Neural cell (in vitro differentiated cells): ENCODE data around the gene VPS13D. TPM values are rescaled to one million over a fixed set of nuclear protein-coding genes. Genes with fewer than 3 reads are reported as not detected.

Experiments
- H2AFZ ChIP-seq: fragments of 200-600, 300-800 bp; sonication (generic), shearing (Covaris generic); 2 replicates; pipeline ENCODE4 v1.6.0; 2014; ENCODE audit warnings: low read depth, mild to moderate bottlenecking, antibody characterized with exemption, low read length, moderate library complexity
- H3F3A ChIP-seq: fragments of 200-600 bp; shearing (Covaris generic); 2 replicates; pipeline ENCODE4 v1.6.1; 2016; ENCODE audit warnings: mild to moderate bottlenecking, moderate library complexity, mixed read lengths, antibody characterized with exemption, low read length; ENCODE audit not compliant: insufficient read depth, poor library complexity, severe bottlenecking
- H3K27ac ChIP-seq: fragments of 200-600, 300-800 bp; sonication (generic), shearing (Covaris generic); 2 replicates; pipeline ENCODE4 v1.5.1; 2014; ENCODE audit warnings: mild to moderate bottlenecking, low read length, moderate library complexity
- H3K27me3 ChIP-seq: fragments of 300-800, 200-600 bp; sonication (generic), shearing (Covaris generic); 2 replicates; pipeline ENCODE4 v1.6.0; 2014; ENCODE audit warnings: mild to moderate bottlenecking, low read depth, low read length, moderate library complexity; ENCODE audit not compliant: insufficient read depth
- H3K36me3 ChIP-seq: fragments of 300-800, 200-600 bp; sonication (generic), shearing (Covaris generic); 2 replicates; pipeline ENCODE4 v1.5.1; 2014; ENCODE audit warnings: mild to moderate bottlenecking, antibody characterized with exemption, low read length, moderate library complexity; ENCODE audit not compliant: insufficient read depth
- H3K4me2 ChIP-seq: fragments of 300-800, 200-600 bp; sonication (generic), shearing (Covaris generic); 2 replicates; pipeline ENCODE4 v1.6.0; 2014; ENCODE audit warnings: mild to moderate bottlenecking, low read length
- H3K4me3 ChIP-seq: fragments of 300-800, 200-600 bp; sonication (generic), shearing (Covaris generic); 2 replicates; pipeline ENCODE4 v1.5.1; 2014; ENCODE audit warnings: mild to moderate bottlenecking, low read length, moderate library complexity
- H3K79me2 ChIP-seq: fragments of 200-600 bp; shearing (Covaris generic); replicated peaks from 2 replicates; pipeline ENCODE4 v1.6.0; 2014; ENCODE audit warnings: mild to moderate bottlenecking, low read length, moderate library complexity; ENCODE audit not compliant: insufficient read depth
- H3K9ac ChIP-seq: fragments of 300-800, 200-600 bp; sonication (generic), shearing (Covaris generic); 2 replicates; pipeline ENCODE4 v1.6.1; 2016; ENCODE audit warnings: mild to moderate bottlenecking, low read length, mixed read lengths
- H3K9me2 ChIP-seq: fragments of 200-600 bp; shearing (Covaris generic); 2 replicates; pipeline ENCODE4 v1.6.1; 2016; ENCODE audit warnings: mild to moderate bottlenecking, low read length, mixed read lengths; ENCODE audit not compliant: insufficient read depth
- H3K9me3 ChIP-seq: fragments of 200-600, 300-800 bp; sonication (generic), shearing (Covaris generic); 2 replicates; pipeline ENCODE4 v1.6.1; 2016; ENCODE audit warnings: mild to moderate bottlenecking, mixed run types, low read length, moderate library complexity, mixed read lengths
- H4K20me1 ChIP-seq: fragments of 200-600 bp; shearing (Covaris generic); 2 replicates; pipeline ENCODE4 v1.6.1; 2016; ENCODE audit warnings: mild to moderate bottlenecking, mixed run types; ENCODE audit not compliant: insufficient read depth
- CTCF ChIP-seq: fragments of 450-650 bp; IDR thresholded peaks from 2 replicates; pipeline ENCODE4 v1.5.1; 2014; ENCODE audit warnings: antibody characterized with exemption, mild to moderate bottlenecking, moderate library complexity; ENCODE audit not compliant: poor library complexity, severe bottlenecking
- EP300 ChIP-seq: fragments of 450-650 bp; conservative IDR thresholded peaks from 2 replicates; pipeline ENCODE4 v1.6.1; 2014; ENCODE audit warnings: antibody characterized with exemption, mild to moderate bottlenecking, moderate library complexity; ENCODE audit not compliant: poor library complexity, severe bottlenecking
- EZH2 ChIP-seq: fragments of 200-600, 300-800 bp; shearing (Covaris generic), sonication (generic); IDR thresholded peaks from 2 replicates; pipeline ENCODE4 v1.6.1; 2014; ENCODE audit warnings: antibody characterized with exemption, low read length, borderline replicate concordance, mild to moderate bottlenecking; ENCODE audit not compliant: insufficient read depth, poor library complexity, severe bottlenecking
- MXI1 ChIP-seq: fragments of 450-650 bp; conservative IDR thresholded peaks from 2 replicates; pipeline ENCODE4 v1.6.1; 2014; ENCODE audit warnings: antibody characterized with exemption, mild to moderate bottlenecking; ENCODE audit not compliant: poor library complexity, severe bottlenecking
- POLR2AphosphoS5 ChIP-seq: IDR thresholded peaks from 2 replicates; pipeline ENCODE4 v1.6.1; 2012
- RAD21 ChIP-seq: fragments of 450-650 bp; conservative IDR thresholded peaks from 2 replicates; pipeline ENCODE4 v1.6.1; 2014; ENCODE audit warnings: antibody characterized with exemption, mild to moderate bottlenecking, moderate library complexity
- REST ChIP-seq: IDR thresholded peaks from 2 replicates; pipeline ENCODE4 v1.6.1; 2012; ENCODE audit warnings: borderline replicate concordance
- SMC3 ChIP-seq: fragments of 450-650 bp; conservative IDR thresholded peaks from 2 replicates; pipeline ENCODE4 v1.6.1; 2014; ENCODE audit warnings: antibody characterized with exemption, mild to moderate bottlenecking, moderate library complexity; ENCODE audit not compliant: poor library complexity
- TAF1 ChIP-seq: IDR thresholded peaks from 2 replicates; pipeline ENCODE4 v1.6.1; 2012; ENCODE audit warnings: low read depth
- polyA plus RNA-seq: library from polyadenylated mRNA; depleted of rRNA; stranded (reverse); fragments of >200 nt; gene quantifications from 2 replicates; pipeline ENCODE4 v1.2.3, GENCODE V29; 2014

Gene VPS13D
- polyA plus RNA-seq, 1 donor from 2014 or later = 24.5 TPM

- no peak overlapping the region for H2AFZ ChIP-seq
- no peak overlapping the region for H3K4me2 ChIP-seq
Measured at GRCh38 chr1:12527564-12527963, 297.7 kb downstream of the VPS13D start.

GRCh38 chr1:12528021-12528852, 298.4 kb downstream of the VPS13D start:
- Histone ChIP-seq H3K27ac (no peak overlapping the region), H2AFZ (no peak overlapping the region), H3K9me2 (no peaks in the 10 kb centered on the region)

More at GRCh38 chr1:12527564-12527963, 297.7 kb downstream of the VPS13D start:
- Histone ChIP-seq H3K9me2 (no peaks in the 10 kb centered on the region), H3K4me3 (no peak overlapping the region), H3K27ac (no peak overlapping the region), H4K20me1 (no peaks in the 10 kb centered on the region), H3K9ac (no peak overlapping the region), H3F3A (no peaks in the 10 kb centered on the region), H3K9me3 (no peaks in the 10 kb centered on the region), H3K79me2 (no peaks in the 10 kb centered on the region), H3K27me3 (no peaks in the 10 kb centered on the region), H3K36me3 (no peaks in the 10 kb centered on the region)
- no peak for TF ChIP-seq SMC3
- TF ChIP-seq RAD21 = no peak
- TF ChIP-seq REST = no peak
- TF ChIP-seq EP300 = no peak

More at GRCh38 chr1:12528021-12528852, 298.4 kb downstream of the VPS13D start:
- no peaks in the 10 kb centered on the region for H3K9me3 ChIP-seq
- no peak overlapping the region for H3K4me2 ChIP-seq
- H3K36me3 ChIP-seq = no peaks in the 10 kb centered on the region
- H4K20me1 ChIP-seq = no peaks in the 10 kb centered on the region
- no peaks in the 10 kb centered on the region for H3F3A ChIP-seq
- no peak overlapping the region for H3K4me3 ChIP-seq
- H3K79me2 ChIP-seq = no peaks in the 10 kb centered on the region
- no peak overlapping the region for H3K9ac ChIP-seq
- TF ChIP-seq MXI1 (no peak), CTCF (no peak), TAF1 (no peak), EZH2 (no peak), REST (no peak), RAD21 (no peak), SMC3 (no peak), POLR2AphosphoS5 (no peak), EP300 (no peak)
- H3K27me3 ChIP-seq = no peaks in the 10 kb centered on the region
